Neural cell (in vitro differentiated cells): ENCODE data around the gene KIAA0513. TPM values are rescaled to one million over a fixed set of nuclear protein-coding genes. Genes with fewer than 3 reads are reported as not detected.
"Not testable (repeated sequence)": the region's sequence is repeated elsewhere in the genome, so short reads cannot be mapped to it uniquely, and the experiment has no call there.

Experiments used
- H2AFZ ChIP-seq: fragments of 200-600, 300-800 bp; sonication (generic), shearing (Covaris generic); 2 replicates; pipeline ENCODE4 v1.6.0; 2014; ENCODE audit warnings: low read depth, mild to moderate bottlenecking, antibody characterized with exemption, low read length, moderate library complexity
- H3F3A ChIP-seq: fragments of 200-600 bp; shearing (Covaris generic); 2 replicates; pipeline ENCODE4 v1.6.1; 2016; ENCODE audit warnings: mild to moderate bottlenecking, moderate library complexity, mixed read lengths, antibody characterized with exemption, low read length; ENCODE audit not compliant: insufficient read depth, poor library complexity, severe bottlenecking
- H3K27ac ChIP-seq: fragments of 200-600, 300-800 bp; sonication (generic), shearing (Covaris generic); 2 replicates; pipeline ENCODE4 v1.5.1; 2014; ENCODE audit warnings: mild to moderate bottlenecking, low read length, moderate library complexity
- H3K27me3 ChIP-seq: fragments of 300-800, 200-600 bp; sonication (generic), shearing (Covaris generic); 2 replicates; pipeline ENCODE4 v1.6.0; 2014; ENCODE audit warnings: mild to moderate bottlenecking, low read depth, low read length, moderate library complexity; ENCODE audit not compliant: insufficient read depth
- H3K36me3 ChIP-seq: fragments of 300-800, 200-600 bp; sonication (generic), shearing (Covaris generic); 2 replicates; pipeline ENCODE4 v1.5.1; 2014; ENCODE audit warnings: mild to moderate bottlenecking, antibody characterized with exemption, low read length, moderate library complexity; ENCODE audit not compliant: insufficient read depth
- H3K4me2 ChIP-seq: fragments of 300-800, 200-600 bp; sonication (generic), shearing (Covaris generic); 2 replicates; pipeline ENCODE4 v1.6.0; 2014; ENCODE audit warnings: mild to moderate bottlenecking, low read length
- H3K4me3 ChIP-seq: fragments of 300-800, 200-600 bp; sonication (generic), shearing (Covaris generic); 2 replicates; pipeline ENCODE4 v1.5.1; 2014; ENCODE audit warnings: mild to moderate bottlenecking, low read length, moderate library complexity
- H3K79me2 ChIP-seq: fragments of 200-600 bp; shearing (Covaris generic); replicated peaks from 2 replicates; pipeline ENCODE4 v1.6.0; 2014; ENCODE audit warnings: mild to moderate bottlenecking, low read length, moderate library complexity; ENCODE audit not compliant: insufficient read depth
- H3K9ac ChIP-seq: fragments of 300-800, 200-600 bp; sonication (generic), shearing (Covaris generic); 2 replicates; pipeline ENCODE4 v1.6.1; 2016; ENCODE audit warnings: mild to moderate bottlenecking, low read length, mixed read lengths
- H3K9me2 ChIP-seq: fragments of 200-600 bp; shearing (Covaris generic); 2 replicates; pipeline ENCODE4 v1.6.1; 2016; ENCODE audit warnings: mild to moderate bottlenecking, low read length, mixed read lengths; ENCODE audit not compliant: insufficient read depth
- H3K9me3 ChIP-seq: fragments of 200-600, 300-800 bp; sonication (generic), shearing (Covaris generic); 2 replicates; pipeline ENCODE4 v1.6.1; 2016; ENCODE audit warnings: mild to moderate bottlenecking, mixed run types, low read length, moderate library complexity, mixed read lengths
- H4K20me1 ChIP-seq: fragments of 200-600 bp; shearing (Covaris generic); 2 replicates; pipeline ENCODE4 v1.6.1; 2016; ENCODE audit warnings: mild to moderate bottlenecking, mixed run types; ENCODE audit not compliant: insufficient read depth
- CTCF ChIP-seq: fragments of 450-650 bp; IDR thresholded peaks from 2 replicates; pipeline ENCODE4 v1.5.1; 2014; ENCODE audit warnings: antibody characterized with exemption, mild to moderate bottlenecking, moderate library complexity; ENCODE audit not compliant: poor library complexity, severe bottlenecking
- EP300 ChIP-seq: fragments of 450-650 bp; conservative IDR thresholded peaks from 2 replicates; pipeline ENCODE4 v1.6.1; 2014; ENCODE audit warnings: antibody characterized with exemption, mild to moderate bottlenecking, moderate library complexity; ENCODE audit not compliant: poor library complexity, severe bottlenecking
- EZH2 ChIP-seq: fragments of 200-600, 300-800 bp; shearing (Covaris generic), sonication (generic); IDR thresholded peaks from 2 replicates; pipeline ENCODE4 v1.6.1; 2014; ENCODE audit warnings: antibody characterized with exemption, low read length, borderline replicate concordance, mild to moderate bottlenecking; ENCODE audit not compliant: insufficient read depth, poor library complexity, severe bottlenecking
- MXI1 ChIP-seq: fragments of 450-650 bp; conservative IDR thresholded peaks from 2 replicates; pipeline ENCODE4 v1.6.1; 2014; ENCODE audit warnings: antibody characterized with exemption, mild to moderate bottlenecking; ENCODE audit not compliant: poor library complexity, severe bottlenecking
- POLR2AphosphoS5 ChIP-seq: IDR thresholded peaks from 2 replicates; pipeline ENCODE4 v1.6.1; 2012
- RAD21 ChIP-seq: fragments of 450-650 bp; conservative IDR thresholded peaks from 2 replicates; pipeline ENCODE4 v1.6.1; 2014; ENCODE audit warnings: antibody characterized with exemption, mild to moderate bottlenecking, moderate library complexity
- REST ChIP-seq: IDR thresholded peaks from 2 replicates; pipeline ENCODE4 v1.6.1; 2012; ENCODE audit warnings: borderline replicate concordance
- SMC3 ChIP-seq: fragments of 450-650 bp; conservative IDR thresholded peaks from 2 replicates; pipeline ENCODE4 v1.6.1; 2014; ENCODE audit warnings: antibody characterized with exemption, mild to moderate bottlenecking, moderate library complexity; ENCODE audit not compliant: poor library complexity
- TAF1 ChIP-seq: IDR thresholded peaks from 2 replicates; pipeline ENCODE4 v1.6.1; 2012; ENCODE audit warnings: low read depth
- polyA plus RNA-seq: library from polyadenylated mRNA; depleted of rRNA; stranded (reverse); fragments of >200 nt; gene quantifications from 2 replicates; pipeline ENCODE4 v1.2.3, GENCODE V29; 2014

Gene KIAA0513
- polyA plus RNA-seq, 1 donor from 2014 or later: 18.9 TPM

- Histone ChIP-seq H3K4me2 (no peak overlapping the region), H4K20me1 (no peaks in the 10 kb centered on the region), H3K4me3 (no peak overlapping the region), H3F3A (no peaks in the 10 kb centered on the region), H3K9ac (no peak overlapping the region), H3K36me3 (no peaks in the 10 kb centered on the region), H3K27ac (no peak overlapping the region), H3K9me3 (peaks cover 6% of the 10 kb centered on the region), H3K79me2 (no peaks in the 10 kb centered on the region), H3K9me2 (no peaks in the 10 kb centered on the region), H2AFZ (no peak overlapping the region), H3K27me3 (no peaks in the 10 kb centered on the region)
- TF ChIP-seq TAF1 (no peak), RAD21 (no peak), POLR2AphosphoS5 (no peak), REST (no peak), SMC3 (no peak), EZH2 (no peak), EP300 (no peak), CTCF (no peak), MXI1 (no peak)
Observed at GRCh38 chr16:85051683-85052082, 24.1 kb downstream of the KIAA0513 start.

- Histone ChIP-seq H2AFZ (no peak overlapping the region), H3K4me3 (no peak overlapping the region), H3K79me2 (no peaks in the 10 kb centered on the region), H3K4me2 (no peak overlapping the region), H3K9ac (no peak overlapping the region), H3K27me3 (no peaks in the 10 kb centered on the region), H4K20me1 (no peaks in the 10 kb centered on the region), H3K36me3 (no peaks in the 10 kb centered on the region), H3K27ac (no peak overlapping the region), H3K9me2 (no peaks in the 10 kb centered on the region), H3F3A (no peaks in the 10 kb centered on the region), H3K9me3 (peaks cover 6% of the 10 kb centered on the region)
- TF ChIP-seq TAF1: no peak
- TF ChIP-seq POLR2AphosphoS5: no peak
- TF ChIP-seq EZH2: no peak
- TF ChIP-seq CTCF: no peak
- TF ChIP-seq RAD21: no peak
- TF ChIP-seq REST: no peak
- TF ChIP-seq EP300: no peak
- TF ChIP-seq MXI1: no peak
- no peak for TF ChIP-seq SMC3
Observed at GRCh38 chr16:85052536-85052935, 24.9 kb downstream of the KIAA0513 start.

GRCh38 chr16:85054321-85054720 is 26.7 kb downstream of the KIAA0513 start:
- H3F3A ChIP-seq, H3K36me3 ChIP-seq, H3K79me2 ChIP-seq, H2AFZ ChIP-seq, H3K9ac ChIP-seq, H3K27me3 ChIP-seq, H3K27ac ChIP-seq, H4K20me1 ChIP-seq, H3K9me2 ChIP-seq, H3K9me3 ChIP-seq, H3K4me2 ChIP-seq, H3K4me3 ChIP-seq: not testable (repeated sequence)
